PC-9 (cell line): ENCODE measurements around the gene ARGLU1.

Source experiments
- CTCF ChIP-seq: fragments of 200-600 bp; sonication (generic); conservative IDR thresholded peaks from 2 replicates; pipeline ENCODE4 v1.6.1; 2017; ENCODE audit warnings: mixed run types, antibody characterized with exemption, mild to moderate bottlenecking, moderate library complexity
- EZH2 ChIP-seq: fragments of 200-600 bp; sonication (generic); IDR thresholded peaks from 2 replicates; pipeline ENCODE4 v1.8.0; 2017; ENCODE audit warnings: antibody characterized with exemption, low read depth

GRCh38 chr13:106609116-106609515 lies 41.2 kb upstream of the ARGLU1 start:
- TF ChIP-seq CTCF (no peak), EZH2 (no peak)
